HEK293T (cell line): Measurements from ENCODE around the gene GH1.

Experiments used
- CTCF ChIA-PET: fragments of 350-600 bp; formaldehyde crosslinking; extraction: SDS; loops from one replicate; lab custom pipeline; 2021; ENCODE audit warnings: antibody characterized with exemption, inconsistent platforms; lab: Yijun Ruan, JAX
- POLR2A ChIA-PET: fragments of 350-600 bp; formaldehyde crosslinking; extraction: SDS; loops from one replicate; lab custom pipeline; 2020; ENCODE audit warnings: antibody characterized with exemption, inconsistent platforms; lab: Yijun Ruan, JAX
- DNase-seq: peaks from one replicate; pipeline ENCODE4 v3.0.0; 2012; ENCODE audit warnings: mixed read lengths; ENCODE audit errors: extremely low spot score
- ARNT ChIP-seq: fragments of 450-650 bp; IDR thresholded peaks from 2 replicates; pipeline ENCODE4 v1.6.1; 2017; ENCODE audit warnings: mild to moderate bottlenecking
- BHLHE40 ChIP-seq: fragments of 450-650 bp; IDR thresholded peaks from 2 replicates; pipeline ENCODE4 v1.6.1; 2016; ENCODE audit warnings: mild to moderate bottlenecking, moderate library complexity, borderline replicate concordance
- CTBP1 ChIP-seq: fragments of 450-650 bp; IDR thresholded peaks from 2 replicates; pipeline ENCODE4 v1.6.1; 2016; ENCODE audit warnings: borderline replicate concordance
- ELF4 ChIP-seq: fragments of 450-650 bp; IDR thresholded peaks from 2 replicates; pipeline ENCODE4 v1.6.1; 2017; ENCODE audit warnings: antibody characterized with exemption
- FOXA1 ChIP-seq: fragments of 450-650 bp; IDR thresholded peaks from 2 replicates; pipeline ENCODE4 v1.6.1; 2016; ENCODE audit warnings: mild to moderate bottlenecking
- FOXK2 ChIP-seq: fragments of 450-650 bp; IDR thresholded peaks from 2 replicates; pipeline ENCODE4 v1.6.1; 2016; ENCODE audit warnings: mild to moderate bottlenecking
- FOXM1 ChIP-seq: fragments of 450-650 bp; IDR thresholded peaks from 2 replicates; pipeline ENCODE4 v1.6.1; 2017; ENCODE audit warnings: mild to moderate bottlenecking, borderline replicate concordance
- HDGF ChIP-seq: fragments of 450-650 bp; IDR thresholded peaks from 2 replicates; pipeline ENCODE4 v1.6.1; 2017; ENCODE audit warnings: antibody characterized with exemption, borderline replicate concordance
- L3MBTL2 ChIP-seq: fragments of 450-650 bp; conservative IDR thresholded peaks from 2 replicates; pipeline ENCODE4 v1.6.1; 2016; ENCODE audit warnings: mild to moderate bottlenecking
- LEF1 ChIP-seq: fragments of 450-650 bp; IDR thresholded peaks from 2 replicates; pipeline ENCODE4 v1.6.1; 2017; ENCODE audit warnings: mild to moderate bottlenecking, borderline replicate concordance
- NFRKB ChIP-seq: fragments of 450-650 bp; IDR thresholded peaks from 2 replicates; pipeline ENCODE4 v1.6.1; 2016; ENCODE audit warnings: mild to moderate bottlenecking, moderate library complexity
- PKNOX1 ChIP-seq: fragments of 450-650 bp; IDR thresholded peaks from 2 replicates; pipeline ENCODE4 v1.6.1; 2016
- SP1 ChIP-seq: fragments of 450-650 bp; IDR thresholded peaks from 2 replicates; pipeline ENCODE4 v1.6.1; 2017
- SUZ12 ChIP-seq: fragments of 450-650 bp; IDR thresholded peaks from 2 replicates; pipeline ENCODE4 v1.6.1; 2016; ENCODE audit warnings: mild to moderate bottlenecking
- TARDBP ChIP-seq: fragments of 450-650 bp; IDR thresholded peaks from 2 replicates; pipeline ENCODE4 v1.6.1; 2016
- ZNF384 ChIP-seq: fragments of 450-650 bp; IDR thresholded peaks from 2 replicates; pipeline ENCODE4 v1.6.1; 2016

The GH1 gene

DNA sequence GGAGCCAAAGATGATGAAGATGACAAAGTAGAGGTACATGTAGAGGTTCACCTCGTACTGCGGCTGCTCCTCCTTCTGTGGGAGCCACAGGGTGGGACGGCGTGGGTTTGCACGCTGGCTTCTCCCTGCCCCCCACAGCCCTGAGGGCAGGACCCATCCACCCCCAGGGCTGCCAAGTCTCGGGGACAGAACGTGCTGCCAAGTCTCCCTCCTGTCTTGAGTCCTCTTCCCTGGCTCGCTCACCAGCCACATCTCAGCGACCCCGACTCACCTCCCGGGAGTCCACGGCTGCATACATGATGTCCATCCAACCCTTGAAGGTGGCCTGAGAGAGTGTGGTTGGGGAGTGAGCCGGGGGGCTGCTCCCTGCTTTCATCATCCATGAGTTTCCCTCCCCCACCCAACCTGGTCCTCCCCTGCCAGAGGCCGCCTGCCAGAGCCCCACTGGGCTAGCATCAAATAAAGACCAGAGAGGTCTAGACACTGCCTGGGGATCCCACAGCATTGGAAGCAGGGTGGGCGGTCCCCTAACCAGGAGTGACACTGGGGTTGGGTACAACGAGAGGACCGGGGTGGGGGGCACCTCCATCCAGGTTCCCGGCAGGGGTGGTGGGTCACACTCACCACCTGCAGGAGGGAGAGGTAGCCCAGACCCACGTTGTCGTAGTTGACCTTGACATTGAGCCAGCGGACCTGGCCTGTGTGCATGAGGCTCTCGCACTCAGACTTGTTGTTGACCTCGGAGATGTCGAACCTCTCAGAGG, 26.3 kb upstream of the GH1 start:
- ChIA-PET CTCF (no interaction called here), POLR2A (no interaction called here)
- no peak for TF ChIP-seq ELF4
- TF ChIP-seq ZNF384, result no peak
- no peak for TF ChIP-seq FOXA1
- no peak for TF ChIP-seq L3MBTL2
- no peak for TF ChIP-seq BHLHE40
- TF ChIP-seq NFRKB, result no peak
- TF ChIP-seq CTBP1, result no peak
- TF ChIP-seq SUZ12, result no peak
- no peak for TF ChIP-seq HDGF
- no peak for TF ChIP-seq FOXK2
- TF ChIP-seq LEF1, result no peak
- TF ChIP-seq SP1, result no peak
- TF ChIP-seq FOXM1, result no peak
- no peak for TF ChIP-seq TARDBP
- no peak for TF ChIP-seq ARNT
- TF ChIP-seq PKNOX1, result no peak
- DNase-seq, result no peak

DNA sequence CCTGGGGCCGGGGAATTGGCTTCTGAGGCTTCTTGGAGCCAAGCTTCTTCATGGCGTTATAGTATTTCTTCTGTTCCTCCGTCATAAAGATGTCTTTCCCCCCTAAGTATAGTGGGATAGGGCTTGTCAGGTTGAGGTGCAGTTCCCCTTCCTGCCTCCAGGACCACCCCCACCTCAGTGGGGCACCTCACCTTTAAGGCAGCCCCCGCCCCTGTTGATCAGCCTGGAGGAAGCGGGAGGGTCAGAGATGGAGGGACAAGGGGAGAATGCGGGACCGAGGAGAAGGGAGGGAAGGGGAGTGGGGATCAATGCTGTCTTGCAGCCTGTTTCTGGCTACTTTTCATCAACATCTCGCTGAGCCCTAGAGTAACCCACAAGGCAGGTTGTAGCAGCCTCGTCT, 25.1 kb upstream of the GH1 start:
- CTCF ChIA-PET, result no interaction called here
- DNase-seq, result no peak
- POLR2A ChIA-PET, result no interaction called here
- TF ChIP-seq CTBP1, result no peak
- TF ChIP-seq LEF1, result no peak
- no peak for TF ChIP-seq SP1
- TF ChIP-seq BHLHE40, result no peak
- no peak for TF ChIP-seq FOXK2
- TF ChIP-seq ARNT, result no peak
- TF ChIP-seq FOXA1, result no peak
- TF ChIP-seq L3MBTL2, result no peak
- TF ChIP-seq ZNF384, result no peak
- TF ChIP-seq TARDBP, result no peak
- TF ChIP-seq ELF4, result no peak
- no peak for TF ChIP-seq HDGF
- no peak for TF ChIP-seq FOXM1
- TF ChIP-seq NFRKB, result no peak
- no peak for TF ChIP-seq PKNOX1
- no peak for TF ChIP-seq SUZ12

GRCh38 chr17:63942309-63942985, 23.8 kb upstream of the GH1 start:
- TF ChIP-seq NFRKB, result no peak
- no peak for TF ChIP-seq FOXA1
- TF ChIP-seq L3MBTL2, result no peak
- no peak for TF ChIP-seq BHLHE40
- no peak for TF ChIP-seq ZNF384
- TF ChIP-seq SP1, result no peak
- no peak for TF ChIP-seq PKNOX1
- TF ChIP-seq SUZ12, result no peak
- no peak for TF ChIP-seq FOXM1
- TF ChIP-seq TARDBP, result no peak
- no peak for TF ChIP-seq HDGF
- TF ChIP-seq FOXK2, result no peak
- no peak for TF ChIP-seq ARNT
- no peak for TF ChIP-seq ELF4
- TF ChIP-seq LEF1, result no peak
- TF ChIP-seq CTBP1, result no peak
- POLR2A ChIA-PET, result no interaction called here

GRCh38 chr17:63941751-63942150, 23.1 kb upstream of the GH1 start:
- no peak for TF ChIP-seq ELF4
- no peak for TF ChIP-seq SP1
- no peak for TF ChIP-seq L3MBTL2
- TF ChIP-seq FOXK2, result no peak
- no peak for TF ChIP-seq SUZ12
- TF ChIP-seq FOXA1, result no peak
- TF ChIP-seq ZNF384, result no peak
- TF ChIP-seq ARNT, result no peak
- no peak for DNase-seq
- POLR2A ChIA-PET, result no interaction called here
- CTCF ChIA-PET, result no interaction called here

More at GRCh38 chr17:63942309-63942985, 23.8 kb upstream of the GH1 start:
- CTCF ChIA-PET, result no interaction called here
- no peak for DNase-seq

DNA sequence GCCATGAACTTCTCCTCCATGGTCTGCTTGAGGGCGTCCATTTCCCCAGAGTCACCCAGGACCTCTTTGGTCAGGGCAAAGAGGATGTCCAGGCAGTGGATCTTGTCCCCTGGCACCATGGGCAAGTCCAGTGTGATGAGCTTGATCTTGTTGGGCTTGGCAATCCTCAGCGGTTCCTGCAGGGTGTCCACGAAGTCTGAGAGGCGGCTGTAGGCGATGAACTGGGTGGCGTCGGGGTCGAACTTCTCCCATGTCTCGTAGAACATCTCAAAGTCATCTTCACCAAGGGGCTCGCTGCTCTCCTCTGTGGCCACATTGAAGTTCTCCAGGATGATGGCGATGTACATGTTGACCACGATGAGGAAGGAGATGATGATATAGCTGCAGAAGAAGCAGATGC, 22.5 kb upstream of the GH1 start:
- CTCF ChIA-PET, result no interaction called here

More for the DNA sequence above, 22.5 kb upstream of the GH1 start:
- POLR2A ChIA-PET, result no interaction called here
- DNase-seq, result no peak
- TF ChIP-seq SP1, result no peak
- TF ChIP-seq ZNF384, result no peak
- TF ChIP-seq HDGF, result no peak
- TF ChIP-seq ELF4, result no peak
- no peak for TF ChIP-seq FOXA1
- TF ChIP-seq ARNT, result no peak
- TF ChIP-seq SUZ12, result no peak
- no peak for TF ChIP-seq NFRKB
- no peak for TF ChIP-seq FOXK2
- TF ChIP-seq BHLHE40, result no peak
- TF ChIP-seq L3MBTL2, result no peak
- TF ChIP-seq CTBP1, result no peak
- TF ChIP-seq PKNOX1, result no peak
